ENCODE results near the gene DLG2. TPM values are rescaled to one million over a fixed set of nuclear protein-coding genes. Genes with fewer than 3 reads are reported as not detected.

DLG2 gene
- total and polyA plus RNA-seq, 2 of the 8 experiments (the other 6 are each of a cell fraction or from before 2014, with no cell fraction given): 1.7 to 14.3 TPM

DNA sequence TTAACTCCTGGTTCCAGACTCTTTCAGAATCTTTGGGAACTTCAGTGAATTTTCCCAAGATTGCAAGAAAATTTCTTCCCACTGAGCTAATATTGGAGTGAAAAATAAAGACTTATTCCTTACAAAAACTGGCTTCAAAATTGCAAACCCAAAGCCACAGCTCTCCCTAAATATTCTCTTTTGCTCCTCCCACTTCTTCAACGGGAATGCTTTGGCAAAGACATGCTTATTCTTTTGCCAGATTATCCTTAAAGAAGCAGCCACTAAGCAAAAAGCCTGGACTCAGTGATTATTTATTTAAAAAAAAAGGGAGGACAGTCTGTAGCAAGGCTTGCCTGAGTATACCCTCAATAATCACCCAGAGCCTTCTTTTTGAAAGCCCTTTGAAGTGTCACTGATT is 1438.6 kb downstream of the DLG2 start (continued):
- TF ChIP-seq, protein P1, sequence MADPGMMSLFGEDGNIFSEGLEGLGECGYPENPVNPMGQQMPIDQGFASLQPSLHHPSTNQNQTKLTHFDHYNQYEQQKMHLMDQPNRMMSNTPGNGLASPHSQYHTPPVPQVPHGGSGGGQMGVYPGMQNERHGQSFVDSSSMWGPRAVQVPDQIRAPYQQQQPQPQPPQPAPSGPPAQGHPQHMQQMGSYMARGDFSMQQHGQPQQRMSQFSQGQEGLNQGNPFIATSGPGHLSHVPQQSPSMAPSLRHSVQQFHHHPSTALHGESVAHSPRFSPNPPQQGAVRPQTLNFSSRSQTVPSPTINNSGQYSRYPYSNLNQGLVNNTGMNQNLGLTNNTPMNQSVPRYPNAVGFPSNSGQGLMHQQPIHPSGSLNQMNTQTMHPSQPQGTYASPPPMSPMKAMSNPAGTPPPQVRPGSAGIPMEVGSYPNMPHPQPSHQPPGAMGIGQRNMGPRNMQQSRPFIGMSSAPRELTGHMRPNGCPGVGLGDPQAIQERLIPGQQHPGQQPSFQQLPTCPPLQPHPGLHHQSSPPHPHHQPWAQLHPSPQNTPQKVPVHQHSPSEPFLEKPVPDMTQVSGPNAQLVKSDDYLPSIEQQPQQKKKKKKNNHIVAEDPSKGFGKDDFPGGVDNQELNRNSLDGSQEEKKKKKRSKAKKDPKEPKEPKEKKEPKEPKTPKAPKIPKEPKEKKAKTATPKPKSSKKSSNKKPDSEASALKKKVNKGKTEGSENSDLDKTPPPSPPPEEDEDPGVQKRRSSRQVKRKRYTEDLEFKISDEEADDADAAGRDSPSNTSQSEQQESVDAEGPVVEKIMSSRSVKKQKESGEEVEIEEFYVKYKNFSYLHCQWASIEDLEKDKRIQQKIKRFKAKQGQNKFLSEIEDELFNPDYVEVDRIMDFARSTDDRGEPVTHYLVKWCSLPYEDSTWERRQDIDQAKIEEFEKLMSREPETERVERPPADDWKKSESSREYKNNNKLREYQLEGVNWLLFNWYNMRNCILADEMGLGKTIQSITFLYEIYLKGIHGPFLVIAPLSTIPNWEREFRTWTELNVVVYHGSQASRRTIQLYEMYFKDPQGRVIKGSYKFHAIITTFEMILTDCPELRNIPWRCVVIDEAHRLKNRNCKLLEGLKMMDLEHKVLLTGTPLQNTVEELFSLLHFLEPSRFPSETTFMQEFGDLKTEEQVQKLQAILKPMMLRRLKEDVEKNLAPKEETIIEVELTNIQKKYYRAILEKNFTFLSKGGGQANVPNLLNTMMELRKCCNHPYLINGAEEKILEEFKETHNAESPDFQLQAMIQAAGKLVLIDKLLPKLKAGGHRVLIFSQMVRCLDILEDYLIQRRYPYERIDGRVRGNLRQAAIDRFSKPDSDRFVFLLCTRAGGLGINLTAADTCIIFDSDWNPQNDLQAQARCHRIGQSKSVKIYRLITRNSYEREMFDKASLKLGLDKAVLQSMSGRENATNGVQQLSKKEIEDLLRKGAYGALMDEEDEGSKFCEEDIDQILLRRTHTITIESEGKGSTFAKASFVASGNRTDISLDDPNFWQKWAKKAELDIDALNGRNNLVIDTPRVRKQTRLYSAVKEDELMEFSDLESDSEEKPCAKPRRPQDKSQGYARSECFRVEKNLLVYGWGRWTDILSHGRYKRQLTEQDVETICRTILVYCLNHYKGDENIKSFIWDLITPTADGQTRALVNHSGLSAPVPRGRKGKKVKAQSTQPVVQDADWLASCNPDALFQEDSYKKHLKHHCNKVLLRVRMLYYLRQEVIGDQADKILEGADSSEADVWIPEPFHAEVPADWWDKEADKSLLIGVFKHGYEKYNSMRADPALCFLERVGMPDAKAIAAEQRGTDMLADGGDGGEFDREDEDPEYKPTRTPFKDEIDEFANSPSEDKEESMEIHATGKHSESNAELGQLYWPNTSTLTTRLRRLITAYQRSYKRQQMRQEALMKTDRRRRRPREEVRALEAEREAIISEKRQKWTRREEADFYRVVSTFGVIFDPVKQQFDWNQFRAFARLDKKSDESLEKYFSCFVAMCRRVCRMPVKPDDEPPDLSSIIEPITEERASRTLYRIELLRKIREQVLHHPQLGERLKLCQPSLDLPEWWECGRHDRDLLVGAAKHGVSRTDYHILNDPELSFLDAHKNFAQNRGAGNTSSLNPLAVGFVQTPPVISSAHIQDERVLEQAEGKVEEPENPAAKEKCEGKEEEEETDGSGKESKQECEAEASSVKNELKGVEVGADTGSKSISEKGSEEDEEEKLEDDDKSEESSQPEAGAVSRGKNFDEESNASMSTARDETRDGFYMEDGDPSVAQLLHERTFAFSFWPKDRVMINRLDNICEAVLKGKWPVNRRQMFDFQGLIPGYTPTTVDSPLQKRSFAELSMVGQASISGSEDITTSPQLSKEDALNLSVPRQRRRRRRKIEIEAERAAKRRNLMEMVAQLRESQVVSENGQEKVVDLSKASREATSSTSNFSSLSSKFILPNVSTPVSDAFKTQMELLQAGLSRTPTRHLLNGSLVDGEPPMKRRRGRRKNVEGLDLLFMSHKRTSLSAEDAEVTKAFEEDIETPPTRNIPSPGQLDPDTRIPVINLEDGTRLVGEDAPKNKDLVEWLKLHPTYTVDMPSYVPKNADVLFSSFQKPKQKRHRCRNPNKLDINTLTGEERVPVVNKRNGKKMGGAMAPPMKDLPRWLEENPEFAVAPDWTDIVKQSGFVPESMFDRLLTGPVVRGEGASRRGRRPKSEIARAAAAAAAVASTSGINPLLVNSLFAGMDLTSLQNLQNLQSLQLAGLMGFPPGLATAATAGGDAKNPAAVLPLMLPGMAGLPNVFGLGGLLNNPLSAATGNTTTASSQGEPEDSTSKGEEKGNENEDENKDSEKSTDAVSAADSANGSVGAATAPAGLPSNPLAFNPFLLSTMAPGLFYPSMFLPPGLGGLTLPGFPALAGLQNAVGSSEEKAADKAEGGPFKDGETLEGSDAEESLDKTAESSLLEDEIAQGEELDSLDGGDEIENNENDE (IDR thresholded peaks at IDR 0.05; ENCODE audit: insufficient replicate concordance, low read length): no peak
- TF ChIP-seq RAD21 (IDR thresholded peaks at IDR 0.05 in 1 of 2, conservative IDR thresholded peaks at IDR 0.05 in 1 of 2; ENCODE audit: low read depth in 2 of 2, low read length in 2 of 2): no peak
- no peak for TF ChIP-seq NANOG (IDR thresholded peaks at IDR 0.05; ENCODE audit: insufficient read depth, low read depth, low read length, poor library complexity, severe bottlenecking)
- no peak for TF ChIP-seq EGR1 (IDR thresholded peaks at IDR 0.05; ENCODE audit: borderline replicate concordance, low read depth, low read length)
- TF ChIP-seq TCF12 (IDR thresholded peaks at IDR 0.05; ENCODE audit: low read depth, low read length): no peak
- TF ChIP-seq ASH2L (IDR thresholded peaks at IDR 0.05; ENCODE audit: low read length): no peak
